Activated CD4-positive, alpha-beta memory T cell treated with anti-CD3 and anti-CD28 coated beads, Interleukin-2, amount 10 ng/mL, durations not matched to agents 7 days and 5 days (primary cell): ENCODE results near the gene DLX3. TPM values are rescaled to one million over a fixed set of nuclear protein-coding genes. Genes with fewer than 3 reads are reported as not detected.

ENCODE experiments used
- CTCF ChIA-PET: fragments of 350-600 bp; sonication (Branson Sonifier 250); formaldehyde crosslinking; loops from one replicate; lab custom pipeline; 2021; ENCODE audit warnings: antibody characterized with exemption, inconsistent platforms; lab: Charles Lee
- POLR2A ChIA-PET: fragments of 350-600 bp; sonication (Branson Sonifier 250); formaldehyde crosslinking; loops from one replicate; lab custom pipeline; 2021; ENCODE audit warnings: antibody characterized with exemption; lab: Charles Lee
- DNase-seq: peaks from one replicate; pipeline ENCODE4 v3.0.0-alpha.2; 2020
- H3K27ac Mint-ChIP-seq: one replicate; pipeline ENCODE4 v1.8.0; 2021; ENCODE audit warnings: mild to moderate bottlenecking, mixed read lengths
- H3K27me3 Mint-ChIP-seq: one replicate; pipeline ENCODE4 v1.8.0; 2021; ENCODE audit warnings: mixed read lengths
- H3K36me3 Mint-ChIP-seq: one replicate; pipeline ENCODE4 v1.8.0; 2021; ENCODE audit warnings: low read depth, mixed read lengths
- H3K4me1 Mint-ChIP-seq: one replicate; pipeline ENCODE4 v1.8.0; 2021; ENCODE audit warnings: mixed read lengths
- H3K4me3 Mint-ChIP-seq: one replicate; pipeline ENCODE4 v1.8.0; 2021; ENCODE audit warnings: mild to moderate bottlenecking, mixed read lengths
- H3K9me3 Mint-ChIP-seq: one replicate; pipeline ENCODE4 v1.8.0; 2021; ENCODE audit warnings: mixed read lengths
- total RNA-seq, 2 experiments: library from RNA; stranded (reverse); gene quantifications; one replicate each; pipeline ENCODE4 v1.2.3, GENCODE V29; 2021

The DLX3 gene
- total RNA-seq, 2 experiments from 2014 or later = not detected

DNA sequence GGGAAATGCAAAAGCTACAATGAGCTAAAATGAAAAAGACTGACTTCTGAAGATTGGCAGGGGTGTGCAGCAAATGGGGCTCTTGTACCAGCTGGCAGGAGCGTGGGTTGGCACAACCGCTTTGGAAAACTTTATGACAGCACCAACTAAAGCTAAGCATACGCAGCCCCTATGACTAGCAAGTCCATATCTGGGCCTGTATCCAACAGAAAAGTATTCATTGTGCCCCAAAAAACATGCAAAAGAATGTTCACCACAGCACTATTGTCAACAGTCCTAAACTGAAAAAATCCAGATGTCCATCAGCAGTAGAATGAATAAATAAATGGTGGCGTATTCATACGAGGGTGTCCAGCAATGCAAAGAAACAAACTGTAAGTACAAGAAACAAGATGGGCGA, 38.3 kb upstream of the DLX3 start:
- no peak for DNase-seq
- CTCF ChIA-PET = interaction anchor here (1.1 to 1.8 kb wide), 2 partner anchors 47 to 54 kb away, joined by 5 read pairs; no protein-coding TSS in a partner anchor
- H3K4me1 Mint-ChIP-seq = peaks cover 2% of the 10 kb centered on the region
- peaks cover 26% of the 10 kb centered on the region for H3K27me3 Mint-ChIP-seq
- no peaks in the 10 kb centered on the region for H3K36me3 Mint-ChIP-seq
- no peak overlapping the region for H3K27ac Mint-ChIP-seq
- POLR2A ChIA-PET = no interaction called here
- H3K9me3 Mint-ChIP-seq = no peaks in the 10 kb centered on the region
- no peak overlapping the region for H3K4me3 Mint-ChIP-seq

DNA sequence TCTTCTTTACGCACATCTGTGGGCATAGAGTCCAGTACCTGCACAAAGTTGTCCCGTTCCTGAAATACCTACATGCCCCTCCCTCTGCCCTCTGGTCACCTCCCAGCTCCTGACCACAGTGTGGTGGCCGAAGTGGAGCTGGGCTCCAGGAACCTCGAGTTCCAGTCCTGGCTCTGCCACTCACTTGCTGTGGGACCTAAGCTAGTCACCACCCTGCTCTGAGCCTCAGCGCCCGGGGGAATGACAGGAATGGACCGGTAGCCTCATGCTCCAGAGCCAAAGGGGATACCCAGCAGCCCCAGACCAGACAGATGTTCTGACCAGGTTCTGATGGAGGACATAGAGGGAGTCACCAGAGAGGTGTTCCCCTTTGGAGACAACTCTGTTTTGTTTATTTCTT, 34.2 kb upstream of the DLX3 start:
- H3K4me3 Mint-ChIP-seq = no peak overlapping the region
- no peak for DNase-seq
- no peak overlapping the region for H3K27ac Mint-ChIP-seq
- H3K9me3 Mint-ChIP-seq = no peaks in the 10 kb centered on the region
- H3K4me1 Mint-ChIP-seq = peaks cover 19% of the 10 kb centered on the region
- peaks cover 30% of the 10 kb centered on the region for H3K27me3 Mint-ChIP-seq
- ChIA-PET CTCF (interaction anchor here (0.7 to 7.7 kb wide), 6 partner anchors 27 to 996 kb away, joined by 3 to 73 read pairs (median 8); partner anchors contain the start of gene ITGA3), POLR2A (interaction anchor here (1.4 kb wide), 1 partner anchor 27 kb away, joined by 4 read pairs; no protein-coding TSS in a partner anchor)
- H3K36me3 Mint-ChIP-seq = no peaks in the 10 kb centered on the region

DNA sequence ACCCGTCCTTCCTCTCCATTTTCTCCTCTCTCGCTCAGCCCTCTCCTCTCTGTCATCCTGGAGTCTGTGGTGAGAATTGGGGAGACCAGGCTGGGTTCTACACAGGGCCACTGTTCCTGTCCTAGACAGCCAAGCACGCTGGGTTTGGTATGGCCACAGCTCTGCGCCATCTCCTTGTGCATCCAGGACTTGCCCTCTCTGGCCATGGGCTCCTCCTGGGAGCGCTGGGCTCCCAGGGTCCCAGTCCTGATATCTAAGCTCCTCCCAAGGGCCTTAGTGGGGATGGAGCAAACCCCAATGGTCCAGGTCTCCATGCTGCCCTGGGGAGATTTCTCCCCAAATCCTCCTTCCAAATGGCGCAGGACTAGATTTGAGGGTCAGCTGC, 33.7 kb upstream of the DLX3 start:
- H3K9me3 Mint-ChIP-seq = no peaks in the 10 kb centered on the region
- POLR2A ChIA-PET = interaction anchor here (1.4 kb wide), 1 partner anchor 28 kb away, joined by 4 read pairs; no protein-coding TSS in a partner anchor
- peaks cover 19% of the 10 kb centered on the region for H3K4me1 Mint-ChIP-seq
- CTCF ChIA-PET = interaction anchor here (1.1 to 7.7 kb wide), 5 partner anchors 28 to 76 kb away, joined by 4 to 73 read pairs (median 13); partner anchors contain the start of gene ITGA3
- H3K36me3 Mint-ChIP-seq = no peaks in the 10 kb centered on the region
- H3K27me3 Mint-ChIP-seq = peaks cover 27% of the 10 kb centered on the region
- H3K4me3 Mint-ChIP-seq = no peak overlapping the region
- H3K27ac Mint-ChIP-seq = no peak overlapping the region
- DNase-seq = no peak

DNA sequence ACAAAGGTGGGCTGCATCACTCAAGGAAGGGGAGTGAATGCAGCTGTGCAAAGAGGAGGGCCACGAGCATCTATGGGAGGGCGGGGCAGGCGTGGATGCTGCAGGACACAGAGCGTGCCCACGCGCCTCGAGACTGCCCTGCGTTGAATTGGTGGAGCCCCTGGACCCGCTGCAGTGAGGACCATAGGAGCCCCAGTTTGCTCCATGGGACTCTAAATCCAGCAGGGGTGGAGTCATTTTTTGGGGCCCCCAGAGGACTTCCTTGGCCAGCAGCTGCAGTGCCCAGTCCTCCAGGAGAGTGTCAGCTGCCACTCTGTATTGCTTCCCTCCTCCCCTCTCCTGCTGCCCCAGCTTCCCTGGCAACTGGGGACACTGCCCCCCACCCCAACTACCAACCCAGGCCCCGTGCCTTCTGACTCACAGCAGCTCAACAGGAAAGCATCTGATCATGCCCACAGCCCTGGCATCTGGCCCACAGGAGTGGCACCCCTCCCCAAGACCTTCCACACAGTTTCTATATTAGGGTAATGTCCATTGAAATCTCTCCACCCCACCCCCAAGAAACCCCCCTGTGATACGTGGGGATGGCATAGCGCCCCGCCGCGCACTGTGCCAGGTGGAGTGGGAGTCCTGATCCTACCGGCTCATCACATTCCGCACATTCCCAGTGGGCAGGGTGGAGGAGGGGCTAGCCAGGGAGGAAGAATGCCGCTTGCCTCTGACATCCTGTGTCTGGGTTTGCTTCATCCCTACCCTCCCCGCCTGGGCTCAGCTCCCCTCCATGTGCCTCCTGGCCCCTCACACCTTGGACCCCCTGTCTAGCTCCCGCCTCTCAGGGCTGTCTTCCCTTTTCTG, 33.1 kb upstream of the DLX3 start:
- DNase-seq = no peak
- Mint-ChIP-seq H3K27me3 (peaks cover 24% of the 10 kb centered on the region), H3K9me3 (no peaks in the 10 kb centered on the region), H3K4me1 (peaks cover 19% of the 10 kb centered on the region), H3K27ac (no peak overlapping the region), H3K36me3 (no peaks in the 10 kb centered on the region), H3K4me3 (no peak overlapping the region)
- ChIA-PET POLR2A (interaction anchor here (1.4 kb wide), 1 partner anchor 29 kb away, joined by 4 read pairs; no protein-coding TSS in a partner anchor), CTCF (interaction anchor here (1.1 to 7.7 kb wide), 5 partner anchors 28 to 76 kb away, joined by 4 to 73 read pairs (median 13); partner anchors contain the start of gene ITGA3)

DNA sequence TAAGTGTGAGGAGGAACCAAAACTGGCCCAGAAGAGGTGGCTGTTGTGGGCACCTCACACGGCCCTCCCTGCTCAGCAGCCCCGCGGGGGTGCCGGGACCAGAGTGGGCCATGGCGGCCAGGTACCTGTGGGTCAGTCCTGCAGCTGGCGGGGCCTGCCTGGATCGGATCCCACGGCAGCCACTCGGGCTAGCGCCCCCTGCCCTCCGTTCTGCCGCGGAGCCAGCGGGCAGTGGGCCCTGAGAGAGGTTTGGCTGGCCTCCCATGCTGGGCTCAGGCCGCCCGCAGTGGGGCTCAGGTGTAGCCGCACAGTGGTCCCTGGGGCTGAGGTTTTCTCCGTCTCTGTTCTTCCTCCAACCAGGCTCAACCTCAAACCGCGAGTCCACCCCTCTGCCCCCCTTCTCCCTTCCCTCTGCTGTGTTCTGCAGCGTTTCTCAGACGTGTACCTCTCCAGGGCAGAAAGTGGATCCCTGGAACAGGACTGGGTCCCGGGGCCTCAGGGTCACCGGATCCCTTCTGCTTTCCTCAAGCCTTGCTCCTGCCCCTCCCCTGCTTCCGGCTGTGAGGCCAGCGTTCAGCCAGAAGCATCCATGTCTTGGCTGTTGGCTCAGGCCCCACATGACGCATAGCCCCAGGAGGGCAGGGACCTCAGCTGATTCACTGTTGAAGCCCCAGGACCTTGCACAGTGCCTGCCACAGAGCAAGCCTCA, 32.3 kb upstream of the DLX3 start:
- ChIA-PET POLR2A (interaction anchor here (1.4 kb wide), 1 partner anchor 29 kb away, joined by 4 read pairs; no protein-coding TSS in a partner anchor), CTCF (interaction anchor here (1.0 to 7.7 kb wide), 7 partner anchors 17 to 65 kb away, joined by 3 to 73 read pairs (median 10); partner anchors contain the start of gene ITGA3)
- no peaks in the 10 kb centered on the region for H3K36me3 Mint-ChIP-seq
- H3K9me3 Mint-ChIP-seq = no peaks in the 10 kb centered on the region
- no peak for DNase-seq
- peaks cover 25% of the 10 kb centered on the region for H3K27me3 Mint-ChIP-seq
- H3K4me1 Mint-ChIP-seq = peaks cover 19% of the 10 kb centered on the region
- no peak overlapping the region for H3K4me3 Mint-ChIP-seq
- no peak overlapping the region for H3K27ac Mint-ChIP-seq

DNA sequence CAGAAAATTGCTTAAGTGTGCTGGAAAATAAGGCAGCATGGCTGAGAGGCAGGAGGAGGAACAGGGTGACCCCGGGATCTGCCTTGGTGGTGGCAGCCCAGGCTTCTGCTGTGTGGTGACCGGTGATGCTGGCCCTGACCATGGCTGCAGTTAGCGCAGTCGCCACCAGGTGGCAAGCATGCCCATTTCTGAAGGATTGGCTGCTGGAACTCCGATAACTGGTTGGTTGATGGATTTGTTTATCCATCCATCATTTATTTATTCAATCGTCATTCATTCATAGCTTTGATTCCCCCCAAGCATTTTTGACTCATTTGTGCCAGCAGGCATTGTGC, 31.8 kb upstream of the DLX3 start:
- H3K27me3 Mint-ChIP-seq = peaks cover 25% of the 10 kb centered on the region
- no peak overlapping the region for H3K4me3 Mint-ChIP-seq
- ChIA-PET POLR2A (no interaction called here), CTCF (interaction anchor here (1.0 to 7.7 kb wide), 7 partner anchors 16 to 66 kb away, joined by 3 to 73 read pairs (median 10); partner anchors contain the start of gene ITGA3)
- H3K4me1 Mint-ChIP-seq = peaks cover 19% of the 10 kb centered on the region
- peak; percentile 80 for DNase-seq
- H3K36me3 Mint-ChIP-seq = no peaks in the 10 kb centered on the region
- no peak overlapping the region for H3K27ac Mint-ChIP-seq
- no peaks in the 10 kb centered on the region for H3K9me3 Mint-ChIP-seq

DNA sequence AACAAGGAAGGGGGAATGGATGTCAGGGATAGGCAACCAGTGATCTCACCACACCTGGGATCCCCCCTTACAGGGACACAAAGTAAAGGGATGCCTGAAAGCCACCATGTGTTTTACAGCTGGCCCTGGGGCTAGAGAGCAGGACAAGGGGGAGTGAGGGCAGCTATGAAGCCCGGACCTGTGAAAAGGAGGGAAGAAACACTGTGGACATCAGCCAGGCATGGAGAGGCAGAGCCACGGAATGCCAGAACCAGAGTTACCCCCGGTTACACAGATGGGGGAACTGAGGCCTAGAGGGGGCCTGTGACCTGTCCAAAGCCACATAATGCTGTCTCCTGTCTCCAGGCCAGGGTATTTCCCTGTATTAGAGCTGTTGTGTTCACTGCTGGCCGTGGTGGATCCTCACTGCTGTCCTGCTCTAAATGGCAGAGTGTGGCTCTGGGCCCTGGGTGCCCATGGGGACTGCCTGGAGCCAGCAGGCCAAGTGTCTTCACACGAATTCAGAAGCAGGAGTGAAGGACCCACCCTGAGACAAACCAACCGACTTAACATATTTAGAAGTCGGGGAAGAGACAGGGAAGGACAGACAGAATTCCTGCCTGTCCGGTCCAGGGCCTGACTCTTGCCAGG, 31.1 kb upstream of the DLX3 start:
- peaks cover 19% of the 10 kb centered on the region for H3K4me1 Mint-ChIP-seq
- no peak overlapping the region for H3K27ac Mint-ChIP-seq
- no peak overlapping the region for H3K4me3 Mint-ChIP-seq
- H3K9me3 Mint-ChIP-seq = no peaks in the 10 kb centered on the region
- ChIA-PET POLR2A (no interaction called here), CTCF (interaction anchor here (1.0 to 7.7 kb wide), 8 partner anchors 30 to 72 kb away, joined by 3 to 73 read pairs (median 8); partner anchors contain the start of gene ITGA3)
- no peak for DNase-seq
- no peaks in the 10 kb centered on the region for H3K36me3 Mint-ChIP-seq
- H3K27me3 Mint-ChIP-seq = peaks cover 27% of the 10 kb centered on the region

DNA sequence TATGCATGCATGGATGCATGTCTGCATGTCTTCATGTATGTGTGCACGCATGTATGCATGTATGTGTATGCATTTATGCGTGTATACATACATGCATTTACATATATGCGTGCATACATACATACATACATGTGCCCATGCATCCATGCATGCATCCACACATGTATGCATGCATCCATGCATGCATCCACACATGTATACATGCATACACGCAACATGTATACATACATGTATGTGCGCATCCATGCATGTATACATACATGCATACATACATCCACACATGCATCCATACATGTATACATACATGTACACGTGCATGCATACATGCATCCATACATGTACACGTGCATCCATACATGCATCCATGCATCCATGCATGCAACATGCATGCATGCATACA, 29.8 kb upstream of the DLX3 start:
- Mint-ChIP-seq H3K27me3 (peaks cover 22% of the 10 kb centered on the region), H3K4me3 (no peak overlapping the region), H3K27ac (no peak overlapping the region), H3K36me3 (no peaks in the 10 kb centered on the region), H3K4me1 (peaks cover 19% of the 10 kb centered on the region), H3K9me3 (no peaks in the 10 kb centered on the region)
- CTCF ChIA-PET = interaction anchor here (7.7 kb wide), 1 partner anchor 63 kb away, joined by 73 read pairs; no protein-coding TSS in a partner anchor
- POLR2A ChIA-PET = no interaction called here
- no peak for DNase-seq

DNA sequence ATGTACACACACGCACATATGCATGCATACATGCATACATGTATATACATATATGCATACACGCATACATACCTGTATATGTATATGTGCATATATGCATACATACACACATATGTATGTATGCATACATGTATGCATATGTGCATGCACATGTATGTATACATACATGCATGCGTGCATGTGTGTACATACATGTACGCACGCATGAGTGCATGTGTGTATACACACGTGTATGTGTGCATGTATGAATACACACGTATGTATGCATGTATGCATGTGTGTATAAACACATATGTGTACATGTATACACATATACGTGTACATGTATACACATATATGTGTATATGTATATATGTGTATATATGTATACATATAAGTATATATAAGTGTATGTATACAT, 28.5 kb upstream of the DLX3 start:
- no peaks in the 10 kb centered on the region for H3K9me3 Mint-ChIP-seq
- H3K27me3 Mint-ChIP-seq = peaks cover 18% of the 10 kb centered on the region
- peaks cover 18% of the 10 kb centered on the region for H3K4me1 Mint-ChIP-seq
- ChIA-PET CTCF (no interaction called here), POLR2A (no interaction called here)
- no peak overlapping the region for H3K4me3 Mint-ChIP-seq
- no peaks in the 10 kb centered on the region for H3K36me3 Mint-ChIP-seq
- no peak overlapping the region for H3K27ac Mint-ChIP-seq
- no peak for DNase-seq

DNA sequence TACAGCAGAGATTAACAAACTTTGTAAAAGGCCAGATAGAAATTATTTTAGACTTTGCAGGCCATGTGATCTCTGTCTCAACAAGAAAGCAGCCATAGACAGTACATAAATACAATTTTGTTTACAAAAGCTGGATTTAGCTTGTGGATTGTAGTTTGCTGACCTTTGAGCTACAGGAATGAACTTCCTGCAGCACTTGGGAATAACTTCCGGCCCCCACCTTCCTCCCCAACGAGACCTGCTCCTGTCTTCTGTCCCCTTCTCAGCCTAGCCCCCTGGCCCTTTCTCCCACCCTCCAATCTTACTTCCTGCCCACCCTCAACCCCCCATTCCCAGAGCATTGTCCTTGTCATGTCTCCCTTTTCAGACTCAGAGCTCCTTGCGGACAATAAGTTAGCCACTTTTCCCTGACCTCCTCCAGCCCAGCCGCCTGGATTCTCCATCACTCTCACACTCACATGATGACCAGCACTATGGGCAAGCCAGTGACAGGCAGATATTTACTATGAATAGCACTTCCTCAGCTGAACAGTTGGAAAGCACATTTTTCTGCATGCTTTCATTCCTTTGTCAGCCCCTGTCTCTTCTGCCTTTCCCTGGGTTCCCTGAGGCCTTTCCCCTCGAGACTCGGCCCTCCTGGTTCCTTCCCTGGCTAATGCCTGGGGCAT, 27.6 kb upstream of the DLX3 start:
- Mint-ChIP-seq H3K9me3 (no peaks in the 10 kb centered on the region), H3K27ac (no peak overlapping the region), H3K4me3 (no peak overlapping the region), H3K36me3 (no peaks in the 10 kb centered on the region), H3K4me1 (peaks cover 10% of the 10 kb centered on the region), H3K27me3 (peaks cover 12% of the 10 kb centered on the region)
- DNase-seq = no peak
- CTCF ChIA-PET = interaction anchor here (3.4 kb wide), 1 partner anchor 65 kb away, joined by 10 read pairs; no protein-coding TSS in a partner anchor
- POLR2A ChIA-PET = no interaction called here

DNA sequence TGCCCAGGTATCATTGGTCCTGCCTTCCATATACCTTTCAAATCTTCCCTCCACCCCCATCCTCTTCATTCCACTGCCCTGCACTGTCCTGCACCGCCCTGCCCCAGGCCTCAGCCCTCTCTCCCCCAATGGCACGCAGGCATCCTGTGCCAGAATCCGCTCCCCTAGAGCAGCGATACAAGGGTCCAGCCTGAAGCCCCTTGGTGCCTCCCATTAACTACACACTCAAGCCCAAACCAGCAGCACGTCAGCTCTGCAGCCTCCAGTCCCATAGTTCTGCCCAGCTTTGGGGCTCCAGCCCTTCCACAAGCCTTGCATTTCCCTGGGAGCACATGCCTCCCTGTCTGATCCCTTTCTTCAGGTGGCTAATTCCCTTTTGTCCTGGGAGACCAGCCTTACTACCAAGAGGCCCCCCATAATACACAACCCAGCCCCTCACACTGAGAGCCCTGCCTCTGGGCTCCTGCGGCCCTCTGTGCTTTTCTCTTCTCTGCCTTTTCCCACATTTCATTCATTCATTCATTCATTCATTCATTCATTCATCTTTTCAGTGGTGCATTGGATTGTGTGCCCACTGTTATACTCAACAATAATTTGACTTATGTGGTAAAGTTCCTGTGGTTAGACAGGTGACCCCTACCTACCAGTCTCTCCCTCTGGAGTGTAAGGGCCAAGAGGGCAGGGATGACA, 26.8 kb upstream of the DLX3 start:
- no peak for DNase-seq
- no peaks in the 10 kb centered on the region for H3K9me3 Mint-ChIP-seq
- H3K27me3 Mint-ChIP-seq = peaks cover 10% of the 10 kb centered on the region
- no peaks in the 10 kb centered on the region for H3K36me3 Mint-ChIP-seq
- H3K27ac Mint-ChIP-seq = no peak overlapping the region
- POLR2A ChIA-PET = interaction anchor here (1.4 kb wide), 1 partner anchor 73 kb away, joined by 4 read pairs; the partner anchor contains the start of gene PDK2
- CTCF ChIA-PET = interaction anchor here (3.4 kb wide), 1 partner anchor 66 kb away, joined by 10 read pairs; no protein-coding TSS in a partner anchor
- no peak overlapping the region for H3K4me3 Mint-ChIP-seq
- peaks cover 4% of the 10 kb centered on the region for H3K4me1 Mint-ChIP-seq
